Central memory CD4-positive, alpha-beta T cell (primary cell): ENCODE measurements around the gene DLG1.
"Not testable (repeated sequence)": the region's sequence is repeated elsewhere in the genome, so short reads cannot be mapped to it uniquely, and the experiment has no call there.

Experiments used
- DNase-seq: peaks from one replicate; pipeline ENCODE4 v3.0.0; 2022

Gene DLG1

DNA sequence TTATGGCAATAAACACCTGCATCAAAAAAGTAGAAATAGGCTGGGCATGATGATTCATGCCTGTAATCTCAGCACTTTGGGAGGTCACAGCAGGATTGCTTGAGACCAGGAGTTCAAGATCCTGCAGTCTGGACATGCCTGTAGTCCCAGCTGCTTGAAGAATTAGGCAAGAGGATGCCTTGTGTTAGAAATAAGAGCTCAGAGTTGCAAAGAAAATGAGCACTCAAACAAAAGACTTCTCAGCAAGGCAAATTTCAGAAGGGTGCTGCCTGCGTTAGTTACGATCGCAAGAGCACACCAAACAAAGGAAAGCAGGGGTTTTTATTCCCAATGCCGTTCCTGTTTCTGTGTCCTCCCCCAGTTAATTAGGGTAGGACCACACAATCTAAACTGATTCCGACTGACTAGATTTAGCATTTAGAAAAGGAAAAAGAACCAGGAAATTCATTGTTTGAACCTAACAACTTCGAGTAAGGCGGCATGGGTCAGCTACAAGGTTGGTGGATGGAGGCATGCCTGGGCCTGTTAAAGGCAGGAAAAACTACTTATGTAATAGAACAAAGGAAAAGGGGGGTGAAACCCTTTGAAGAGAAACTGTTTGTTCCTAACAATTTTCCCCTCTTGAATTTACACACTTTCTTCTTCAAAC is 55.5 kb downstream of the DLG1 start:
- DNase-seq, result no peak

GRCh38 chr3:197241173-197241572 is 57.2 kb downstream of the DLG1 start:
- no peak for DNase-seq

DNA sequence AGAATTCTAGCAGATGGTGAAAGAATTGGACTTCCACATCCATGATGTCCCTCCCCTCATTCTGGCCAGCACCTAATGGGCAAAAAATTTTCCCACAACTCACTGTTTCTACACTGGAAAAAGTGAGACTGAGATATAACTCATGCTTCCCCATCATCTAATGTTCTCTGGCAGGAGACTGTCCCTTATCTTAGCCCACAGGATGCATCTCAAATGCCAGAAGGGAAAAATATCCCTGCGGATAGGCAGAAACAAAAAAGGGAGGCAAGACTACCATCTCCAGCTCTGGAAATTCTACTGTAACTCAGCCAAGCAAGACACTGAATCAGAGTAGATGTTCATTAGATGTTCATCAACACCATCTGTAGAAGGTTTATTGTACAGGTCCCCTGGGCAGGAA is 58.6 kb downstream of the DLG1 start:
- DNase-seq, result no peak

- DNase-seq, result no peak
These were observed 59.6 kb downstream of the DLG1 start for GRCh38 chr3:197238842-197239241.

- no peak for DNase-seq
These were observed 60.5 kb downstream of the DLG1 start for GRCh38 chr3:197237897-197238296.

- DNase-seq, result no peak
These were observed 62.0 kb downstream of the DLG1 start for GRCh38 chr3:197236362-197236761.

DNA sequence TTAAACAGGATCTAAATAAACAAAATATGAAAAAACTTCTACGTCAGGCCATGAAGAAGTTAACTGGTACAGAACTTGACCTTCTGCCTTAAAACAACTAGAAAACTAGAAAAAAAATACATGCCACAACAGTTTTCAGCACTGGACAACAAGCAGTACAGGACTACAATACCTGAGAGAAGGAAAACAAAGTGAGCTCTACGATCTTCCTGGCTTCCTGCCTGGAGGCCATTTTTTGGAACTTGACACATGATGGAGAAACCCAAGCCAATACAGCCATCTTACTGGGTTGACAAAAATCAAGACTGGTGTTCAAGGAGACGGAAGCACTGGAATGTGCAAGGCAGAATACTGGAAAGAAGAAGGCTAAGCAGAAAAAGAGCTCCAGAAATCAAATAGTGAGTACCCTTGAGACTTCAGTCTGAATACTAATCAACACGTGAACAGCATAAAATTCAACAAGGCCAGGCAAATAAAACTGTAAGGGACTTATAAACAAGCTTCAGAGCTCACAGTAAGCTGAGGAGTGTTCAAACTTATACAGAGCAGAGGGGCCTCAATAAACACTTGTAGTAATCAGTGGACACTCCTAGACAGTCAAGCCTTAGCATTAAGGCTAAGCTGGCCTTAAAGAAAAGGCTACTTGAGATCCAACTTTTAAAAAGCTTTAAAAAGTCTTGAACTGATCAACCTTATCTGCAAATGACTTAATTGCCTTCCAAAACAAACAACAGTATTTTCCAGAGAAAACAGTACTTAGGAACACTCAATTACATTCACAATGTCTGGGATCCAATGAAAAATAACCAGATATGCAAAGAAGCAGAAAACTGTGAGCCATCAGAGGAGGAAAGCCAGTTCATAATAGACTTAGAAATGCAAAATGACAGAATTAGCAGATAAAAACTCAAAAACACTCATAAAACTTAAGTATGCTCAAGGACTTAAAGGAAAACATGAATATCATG is 63.2 kb downstream of the DLG1 start:
- no peak for DNase-seq

- DNase-seq, result no peak
These were observed 67.1 kb downstream of the DLG1 start for GRCh38 chr3:197231321-197231720.

GRCh38 chr3:197229836-197230235 is 68.6 kb downstream of the DLG1 start:
- no peak for DNase-seq

DNA sequence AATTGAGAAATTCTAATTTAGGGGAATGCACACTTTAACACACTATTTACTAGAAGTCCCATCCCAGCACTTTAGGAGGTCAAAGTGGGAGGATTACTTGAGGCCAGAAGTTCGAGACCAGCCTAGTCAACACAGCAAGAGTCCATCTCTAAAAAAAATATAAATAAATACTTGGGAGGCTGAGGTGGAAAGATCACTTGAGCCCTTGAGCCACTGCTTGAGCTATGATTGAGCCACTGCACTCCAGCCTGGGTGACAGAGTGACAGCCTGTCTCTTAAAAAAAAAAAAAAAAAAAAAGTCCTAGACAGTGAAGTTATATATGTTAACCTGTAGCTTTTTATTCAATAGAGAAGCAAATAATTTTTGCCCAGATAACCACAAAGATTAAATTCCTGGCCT is 69.2 kb downstream of the DLG1 start:
- DNase-seq, result no peak

- DNase-seq, result no peak
These were observed 70.4 kb downstream of the DLG1 start for GRCh38 chr3:197227780-197228574.

GRCh38 chr3:197226179-197226578 is 72.2 kb downstream of the DLG1 start:
- DNase-seq, result no peak

- no peak for DNase-seq
These were observed 72.8 kb downstream of the DLG1 start for GRCh38 chr3:197225579-197225978.

- DNase-seq, result peak; percentile 10
These were observed 74.4 kb downstream of the DLG1 start for GRCh38 chr3:197224034-197224444.

- no peak for DNase-seq
These were observed 75.5 kb downstream of the DLG1 start for GRCh38 chr3:197222937-197223370.

- DNase-seq, result no peak
These were observed 78.8 kb downstream of the DLG1 start for GRCh38 chr3:197219619-197220018.

DNA sequence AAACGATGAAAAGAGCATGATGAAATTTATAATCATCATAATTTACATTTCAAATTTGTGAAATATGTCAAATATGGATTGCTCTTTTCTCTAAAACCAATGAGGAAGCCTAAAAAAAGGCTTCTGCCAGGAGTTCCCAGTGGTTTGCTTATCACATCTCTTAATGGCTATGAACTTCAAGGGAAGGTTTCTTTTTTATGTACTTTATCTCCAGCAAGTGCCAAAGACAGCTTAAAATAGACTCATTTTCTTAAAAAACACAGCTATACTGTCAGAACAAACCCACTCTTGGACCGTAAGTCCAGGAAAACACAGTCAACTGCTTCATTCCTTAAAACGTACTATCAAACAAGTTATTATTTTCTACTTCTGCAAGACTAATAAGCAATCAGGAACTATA is 80.2 kb downstream of the DLG1 start:
- no peak for DNase-seq

DNA sequence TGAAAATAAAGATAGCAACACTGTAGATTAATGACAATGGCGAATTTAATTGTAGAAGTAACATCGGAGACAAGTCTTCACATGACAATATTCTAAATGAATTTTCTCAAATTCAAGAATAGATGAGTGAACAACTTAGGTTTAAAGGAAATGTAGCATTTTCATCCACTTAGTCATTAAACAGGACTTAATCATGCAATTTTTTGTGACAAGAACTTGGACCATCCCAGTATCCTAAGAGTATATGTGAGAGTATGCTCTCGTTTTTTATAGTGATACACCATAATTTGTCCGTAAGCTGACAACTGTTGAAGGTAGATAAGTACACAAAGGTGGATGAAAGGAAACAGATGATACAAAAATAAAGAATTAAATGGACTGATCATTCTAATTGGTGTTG is 81.5 kb downstream of the DLG1 start:
- no peak for DNase-seq

DNA sequence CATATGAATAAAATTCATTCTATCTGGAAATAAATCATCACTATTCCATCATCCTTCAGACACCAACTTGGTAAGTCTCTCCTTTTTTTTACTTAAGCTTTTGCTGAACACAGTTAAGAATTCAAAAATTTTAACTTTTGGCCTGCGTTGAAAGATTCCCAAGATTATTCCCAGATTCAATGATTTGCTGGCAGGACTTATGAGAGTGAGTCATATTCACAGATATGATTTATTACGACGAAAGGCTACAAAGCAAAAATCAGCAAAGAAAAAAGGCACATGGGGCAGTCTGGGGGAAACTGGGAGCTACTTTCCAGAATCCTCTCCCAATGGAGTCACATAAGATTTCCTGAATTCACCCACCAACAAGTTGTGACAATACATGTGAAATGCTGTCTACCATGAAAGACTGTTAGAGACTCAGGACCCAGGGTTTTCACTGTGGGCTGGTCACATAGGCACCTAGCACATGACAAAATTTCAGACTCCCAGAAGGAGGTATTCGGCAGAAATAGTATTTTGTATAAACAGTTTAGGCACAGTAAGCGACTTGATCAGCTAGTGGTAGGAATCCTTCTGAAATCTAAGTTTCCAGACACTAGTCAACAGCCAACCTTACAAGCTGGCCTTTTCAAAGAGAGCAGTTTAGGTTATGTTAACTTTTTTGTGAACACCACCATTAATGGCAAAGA is 82.1 kb downstream of the DLG1 start:
- no peak for DNase-seq

GRCh38 chr3:197212290-197212689 is 86.1 kb downstream of the DLG1 start:
- DNase-seq, result no peak

DNA sequence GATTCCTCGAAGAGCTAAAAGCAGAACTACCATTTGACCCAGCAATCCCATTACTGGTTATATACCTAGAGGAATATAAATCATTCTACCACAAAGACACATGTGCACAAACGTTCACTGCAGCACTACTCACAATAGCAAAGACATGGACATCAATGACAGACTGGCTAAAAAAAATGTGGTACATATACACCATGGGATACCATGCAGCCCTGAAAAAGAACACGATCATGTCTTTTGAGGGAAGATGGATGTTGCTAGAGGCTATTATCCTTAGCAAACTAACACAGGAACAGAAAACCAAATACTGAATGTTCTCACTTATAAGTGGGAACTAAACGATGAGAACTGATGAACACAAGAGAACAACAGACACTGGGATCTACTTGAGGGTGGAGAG is 86.7 kb downstream of the DLG1 start:
- DNase-seq, result not testable (repeated sequence)
